ENCODE data around the gene STXBP5. TPM values are rescaled to one million over a fixed set of nuclear protein-coding genes. Genes with fewer than 3 reads are reported as not detected.

STXBP5 gene
- total and polyA plus RNA-seq, 2 of the 4 experiments (the other 2 are of a cell fraction), result 13.2 to 46.4 TPM

DNA sequence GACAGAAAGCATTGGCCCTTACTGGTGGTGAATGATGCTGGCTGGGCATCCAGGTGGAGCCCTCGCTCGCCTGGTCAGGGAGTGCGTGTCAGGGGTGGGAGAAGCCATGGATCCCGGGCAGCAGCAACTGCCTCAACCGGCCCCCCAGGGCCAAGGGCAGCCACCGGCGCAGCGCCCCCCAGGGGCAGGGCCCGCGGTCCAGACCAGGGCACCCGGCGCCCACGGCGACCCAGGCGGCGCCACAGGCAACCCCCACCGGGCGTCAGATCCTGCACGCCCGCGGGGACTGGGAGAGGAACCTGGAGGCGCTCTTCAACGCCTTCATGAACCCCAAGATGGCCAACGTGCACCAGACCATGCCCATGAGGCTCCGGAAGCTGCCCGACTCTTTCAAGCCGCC is 202.6 kb downstream of the STXBP5 start:
- Histone ChIP-seq H3K23ac (ENCODE audit: low read depth, low read length) (no peak overlapping the region), H3K4me3 (ENCODE audit: insufficient read depth, low read depth, low read length) (no peak overlapping the region), H2BK5ac (ENCODE audit: low read depth, low read length, poor library complexity, severe bottlenecking) (no peak overlapping the region), H2AFZ (replicated peaks; ENCODE audit: low read length, poor library complexity) (no peak overlapping the region), H4K8ac (ENCODE audit: low read depth in 2 of 2, low read length in 2 of 2) (no peak overlapping the region), H3K4me1 (ENCODE audit: control insufficient read depth, insufficient read depth, low read length) (no peaks in the 10 kb centered on the region), H3K27me3 (ENCODE audit: control insufficient read depth, insufficient read depth, low read length) (no peaks in the 10 kb centered on the region), H2BK15ac (ENCODE audit: low read depth, low read length) (no peak overlapping the region), H2AK9ac (replicated peaks; ENCODE audit: low read depth, low read length, poor library complexity) (no peak overlapping the region), H3K9ac (ENCODE audit: low read depth, low read length) (no peak overlapping the region), H3K9me1 (ENCODE audit: insufficient read depth, low read length) (no peaks in the 10 kb centered on the region), H4K91ac (ENCODE audit: insufficient read depth, low read depth, low read length) (no peak overlapping the region), H4K20me1 (ENCODE audit: insufficient read depth, low read length) (no peaks in the 10 kb centered on the region), H3K9me3 (ENCODE audit: control insufficient read depth, insufficient read depth, low read length) (no peaks in the 10 kb centered on the region), H3K4ac (ENCODE audit: low read depth, low read length) (no peak overlapping the region), H3K56ac (ENCODE audit: extremely low read depth, insufficient read depth, low read length) (no peak overlapping the region), H3K79me1 (ENCODE audit: low read depth in 1 of 2, low read length in 2 of 2) (no peaks in the 10 kb centered on the region), H2BK120ac (ENCODE audit: low read depth, low read length) (no peak overlapping the region), H3K27ac (ENCODE audit: insufficient read depth, low read length) (no peak overlapping the region), H3K4me2 (ENCODE audit: low read depth, low read length) (no peak overlapping the region), H2BK20ac (ENCODE audit: low read depth, low read length) (no peak overlapping the region), H3K36me3 (ENCODE audit: control insufficient read depth, insufficient read depth, low read length) (no peaks in the 10 kb centered on the region), H3K18ac (ENCODE audit: low read depth, low read length) (no peak overlapping the region), H2AK5ac (ENCODE audit: low read depth, low read length) (no peak overlapping the region), H4K5ac (ENCODE audit: low read depth, low read length) (no peak overlapping the region), H3K14ac (replicated peaks; ENCODE audit: low read depth, low read length) (no peak overlapping the region)
- intact Hi-C loops (cut with micrococcal nuclease), result no loop called here
- POLR2A ChIA-PET (ENCODE audit: unreplicated experiment), result no interaction called here
- TF ChIP-seq CEBPB (IDR thresholded peaks at IDR 0.05; ENCODE audit: low read depth, low read length) (no peak), FOS (IDR thresholded peaks at IDR 0.05; ENCODE audit: low read depth, low read length) (no peak), RCOR1 (IDR thresholded peaks at IDR 0.05; ENCODE audit: insufficient replicate concordance, low read length) (no peak), SMC3 (IDR thresholded peaks at IDR 0.05; ENCODE audit: low read depth, low read length) (no peak), MAFK (IDR thresholded peaks at IDR 0.05; ENCODE audit: low read depth, low read length) (no peak), MAZ (IDR thresholded peaks at IDR 0.05; ENCODE audit: borderline replicate concordance, low read depth, low read length) (no peak), NFE2L2 (IDR thresholded peaks at IDR 0.05; ENCODE audit: low read depth, low read length) (no peak), POLR2A (IDR thresholded peaks at IDR 0.05; ENCODE audit: low read depth, low read length) (no peak), BHLHE40 (IDR thresholded peaks at IDR 0.05; ENCODE audit: low read depth, low read length) (no peak), RFX5 (IDR thresholded peaks at IDR 0.05; ENCODE audit: low read depth, low read length) (no peak), RAD21 (IDR thresholded peaks at IDR 0.05; ENCODE audit: low read length) (no peak), CHD1 (IDR thresholded peaks at IDR 0.05; ENCODE audit: low read depth, low read length) (no peak), MXI1 (IDR thresholded peaks at IDR 0.05; ENCODE audit: borderline replicate concordance, low read depth, low read length) (no peak)
- TF ChIP-seq, protein P1, sequence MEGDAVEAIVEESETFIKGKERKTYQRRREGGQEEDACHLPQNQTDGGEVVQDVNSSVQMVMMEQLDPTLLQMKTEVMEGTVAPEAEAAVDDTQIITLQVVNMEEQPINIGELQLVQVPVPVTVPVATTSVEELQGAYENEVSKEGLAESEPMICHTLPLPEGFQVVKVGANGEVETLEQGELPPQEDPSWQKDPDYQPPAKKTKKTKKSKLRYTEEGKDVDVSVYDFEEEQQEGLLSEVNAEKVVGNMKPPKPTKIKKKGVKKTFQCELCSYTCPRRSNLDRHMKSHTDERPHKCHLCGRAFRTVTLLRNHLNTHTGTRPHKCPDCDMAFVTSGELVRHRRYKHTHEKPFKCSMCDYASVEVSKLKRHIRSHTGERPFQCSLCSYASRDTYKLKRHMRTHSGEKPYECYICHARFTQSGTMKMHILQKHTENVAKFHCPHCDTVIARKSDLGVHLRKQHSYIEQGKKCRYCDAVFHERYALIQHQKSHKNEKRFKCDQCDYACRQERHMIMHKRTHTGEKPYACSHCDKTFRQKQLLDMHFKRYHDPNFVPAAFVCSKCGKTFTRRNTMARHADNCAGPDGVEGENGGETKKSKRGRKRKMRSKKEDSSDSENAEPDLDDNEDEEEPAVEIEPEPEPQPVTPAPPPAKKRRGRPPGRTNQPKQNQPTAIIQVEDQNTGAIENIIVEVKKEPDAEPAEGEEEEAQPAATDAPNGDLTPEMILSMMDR (conservative IDR thresholded peaks at IDR 0.05; ENCODE audit: low read depth, low read length), result no peak
- TF ChIP-seq, protein P2, sequence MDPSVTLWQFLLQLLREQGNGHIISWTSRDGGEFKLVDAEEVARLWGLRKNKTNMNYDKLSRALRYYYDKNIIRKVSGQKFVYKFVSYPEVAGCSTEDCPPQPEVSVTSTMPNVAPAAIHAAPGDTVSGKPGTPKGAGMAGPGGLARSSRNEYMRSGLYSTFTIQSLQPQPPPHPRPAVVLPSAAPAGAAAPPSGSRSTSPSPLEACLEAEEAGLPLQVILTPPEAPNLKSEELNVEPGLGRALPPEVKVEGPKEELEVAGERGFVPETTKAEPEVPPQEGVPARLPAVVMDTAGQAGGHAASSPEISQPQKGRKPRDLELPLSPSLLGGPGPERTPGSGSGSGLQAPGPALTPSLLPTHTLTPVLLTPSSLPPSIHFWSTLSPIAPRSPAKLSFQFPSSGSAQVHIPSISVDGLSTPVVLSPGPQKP (IDR thresholded peaks at IDR 0.05; ENCODE audit: borderline replicate concordance, low read depth, low read length), result no peak
- TF ChIP-seq, protein P3, sequence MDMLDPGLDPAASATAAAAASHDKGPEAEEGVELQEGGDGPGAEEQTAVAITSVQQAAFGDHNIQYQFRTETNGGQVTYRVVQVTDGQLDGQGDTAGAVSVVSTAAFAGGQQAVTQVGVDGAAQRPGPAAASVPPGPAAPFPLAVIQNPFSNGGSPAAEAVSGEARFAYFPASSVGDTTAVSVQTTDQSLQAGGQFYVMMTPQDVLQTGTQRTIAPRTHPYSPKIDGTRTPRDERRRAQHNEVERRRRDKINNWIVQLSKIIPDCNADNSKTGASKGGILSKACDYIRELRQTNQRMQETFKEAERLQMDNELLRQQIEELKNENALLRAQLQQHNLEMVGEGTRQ (IDR thresholded peaks at IDR 0.05; ENCODE audit: low read depth, low read length), result no peak
- DNase-seq (no peak), ATAC-seq (ENCODE audit: low read depth) (no peak)
- no TSS peak for BruUV-seq (replicated peaks)
- 90% methylated on average over 2 of the region's 27 CpGs; no CpG with 5 or more reads in 1 of the 2 experiments for WGBS, 2 experiments (ENCODE audit: extremely low coverage in 2 of 2, insufficient read length in 1 of 2)
- CTCF ChIA-PET, result no interaction called here
- dilution Hi-C loops (cut with HindIII; ENCODE audit: low sequenced_read_pairs, unreplicated experiment), result no loop called here
- in situ Hi-C loops (cut with MboI; ENCODE audit: low sequenced_read_pairs), result no loop called here

All from IMR-90 (cell line).